Neural progenitor cell (in vitro differentiated cells): Measurements from ENCODE around the gene MAGI2. TPM values are rescaled to one million over a fixed set of nuclear protein-coding genes. Genes with fewer than 3 reads are reported as not detected.
"Not testable (repeated sequence)": the region's sequence is repeated elsewhere in the genome, so short reads cannot be mapped to it uniquely, and the experiment has no call there.

ENCODE experiments used
- DNase-seq: peaks from one replicate; pipeline ENCODE4 v3.0.0-alpha.2; 2016; ENCODE audit warnings: low spot score
- H2AFZ ChIP-seq: fragments of 200-600 bp; sonication (generic); replicated peaks from 2 replicates; pipeline ENCODE4 v1.6.1; 2016; ENCODE audit warnings: antibody characterized with exemption
- H3F3A ChIP-seq: fragments of 200-600 bp; sonication (generic); 2 replicates; pipeline ENCODE4 v1.6.1; 2016; ENCODE audit warnings: antibody characterized with exemption, low read depth
- H3K27ac ChIP-seq: fragments of 200-600 bp; sonication (generic); 2 replicates; pipeline ENCODE4 v1.5.1; 2016; ENCODE audit warnings: mild to moderate bottlenecking
- H3K27me3 ChIP-seq: fragments of 200-600 bp; sonication (generic); 2 replicates; pipeline ENCODE4 v1.6.1; 2016; ENCODE audit warnings: mild to moderate bottlenecking, moderate library complexity
- H3K36me3 ChIP-seq: fragments of 200-600 bp; sonication (generic); 2 replicates; pipeline ENCODE4 v1.5.1; 2016
- H3K4me1 ChIP-seq: fragments of 200-600 bp; sonication (generic); 2 replicates; pipeline ENCODE4 v1.6.1; 2016; ENCODE audit warnings: mixed run types
- H3K4me2 ChIP-seq: fragments of 200-600 bp; sonication (generic); 2 replicates; pipeline ENCODE4 v1.6.1; 2016
- H3K4me3 ChIP-seq: fragments of 200-600 bp; sonication (generic); 2 replicates; pipeline ENCODE4 v1.5.1; 2016
- H3K79me2 ChIP-seq: fragments of 200-600 bp; sonication (generic); 2 replicates; pipeline ENCODE4 v1.6.1; 2016; ENCODE audit warnings: low read depth
- H3K9ac ChIP-seq: fragments of 200-600 bp; sonication (generic); 2 replicates; pipeline ENCODE4 v1.6.1; 2016
- H3K9me3 ChIP-seq: fragments of 200-600 bp; sonication (generic); 2 replicates; pipeline ENCODE4 v1.5.1; 2016; ENCODE audit warnings: low read depth
- H4K20me1 ChIP-seq: fragments of 200-600 bp; sonication (generic); 2 replicates; pipeline ENCODE4 v1.6.1; 2016; ENCODE audit warnings: low read depth
- H3K27ac Mint-ChIP-seq: 3 replicates; pipeline ENCODE4 v1.8.0; 2021; ENCODE audit warnings: mixed read lengths
- H3K27me3 Mint-ChIP-seq: 2 replicates; pipeline ENCODE4 v1.8.0; 2022; ENCODE audit warnings: low read depth, mild to moderate bottlenecking, inconsistent platforms, moderate library complexity, mixed read lengths; ENCODE audit not compliant: insufficient read depth
- H3K36me3 Mint-ChIP-seq: 3 replicates; pipeline ENCODE4 v1.8.0; 2021; ENCODE audit warnings: mixed read lengths
- H3K4me1 Mint-ChIP-seq: 3 replicates; pipeline ENCODE4 v1.8.0; 2021; ENCODE audit warnings: mixed read lengths
- H3K4me3 Mint-ChIP-seq: 3 replicates; pipeline ENCODE4 v1.8.0; 2021; ENCODE audit warnings: mild to moderate bottlenecking, moderate library complexity, mixed read lengths
- H3K9me3 Mint-ChIP-seq: 3 replicates; pipeline ENCODE4 v1.8.0; 2020; ENCODE audit warnings: mixed read lengths
- CTCF ChIP-seq: fragments of 200-600 bp; sonication (generic); IDR thresholded peaks from 2 replicates; pipeline ENCODE4 v1.5.1; 2017; ENCODE audit warnings: antibody characterized with exemption, mild to moderate bottlenecking
- EZH2 ChIP-seq: fragments of 200-600 bp; sonication (generic); IDR thresholded peaks from 2 replicates; pipeline ENCODE4 v1.6.1; 2017; ENCODE audit warnings: antibody characterized with exemption, mild to moderate bottlenecking, moderate library complexity
- EZH2phosphoT487 ChIP-seq: fragments of 200-600 bp; sonication (generic); IDR thresholded peaks from 2 replicates; pipeline ENCODE4 v1.6.1; 2017; ENCODE audit warnings: antibody characterized with exemption
- total RNA-seq: library from RNA; depleted of rRNA; stranded (reverse); fragments of >200 nt; gene quantifications from 2 replicates; pipeline ENCODE4 v1.2.3, GENCODE V29; 2015; ENCODE audit warnings: low replicate concordance

Gene MAGI2
- total RNA-seq, 1 donor from 2014 or later, result 5.8 TPM

- H3K9me3 ChIP-seq, result no peaks in the 10 kb centered on the region
- H3K4me3 ChIP-seq, result no peak overlapping the region
- Mint-ChIP-seq H3K4me1 (peaks cover 21% of the 10 kb centered on the region), H3K4me3 (no peak overlapping the region), H3K36me3 (no peaks in the 10 kb centered on the region), H3K27ac (peak overlapping the region; percentile 11), H3K27me3 (no peaks in the 10 kb centered on the region), H3K9me3 (no peaks in the 10 kb centered on the region)
- no peaks in the 10 kb centered on the region for H3K27me3 ChIP-seq
- H4K20me1 ChIP-seq, result peaks cover 3% of the 10 kb centered on the region
- peak; percentile 53 for TF ChIP-seq EZH2phosphoT487
- no peak for TF ChIP-seq EZH2
- no peak for TF ChIP-seq CTCF
- no peaks in the 10 kb centered on the region for H3K36me3 ChIP-seq
- no peak overlapping the region for H3K9ac ChIP-seq
- H2AFZ ChIP-seq, result no peak overlapping the region
- H3K4me2 ChIP-seq, result peak overlapping the region; percentile 17
- peak; percentile 80 for DNase-seq
- peaks cover 24% of the 10 kb centered on the region for H3K4me1 ChIP-seq
- H3K79me2 ChIP-seq, result no peaks in the 10 kb centered on the region
- H3K27ac ChIP-seq, result no peak overlapping the region
- peaks cover 37% of the 10 kb centered on the region for H3F3A ChIP-seq
Observed at GRCh38 chr7:78578686-78579085, 874.8 kb downstream of the MAGI2 start.

- not testable (repeated sequence) for H3K4me2 ChIP-seq, H3K27me3 Mint-ChIP-seq, H3K27ac Mint-ChIP-seq, H2AFZ ChIP-seq, H3K4me3 Mint-ChIP-seq, H3K9me3 Mint-ChIP-seq, H3K9me3 ChIP-seq, H3K79me2 ChIP-seq, H3K27ac ChIP-seq, H3K36me3 Mint-ChIP-seq, H4K20me1 ChIP-seq, H3K36me3 ChIP-seq, H3K27me3 ChIP-seq, H3K9ac ChIP-seq, H3K4me3 ChIP-seq
- H3K4me1 Mint-ChIP-seq, result peaks cover 21% of the 10 kb centered on the region
- Histone ChIP-seq H3K4me1 (peaks cover 24% of the 10 kb centered on the region), H3F3A (peaks cover 37% of the 10 kb centered on the region)
- DNase-seq, result peak; percentile 6
Observed at GRCh38 chr7:78577174-78577952, 876.1 kb downstream of the MAGI2 start.

GRCh38 chr7:78576236-78576635 lies 877.2 kb downstream of the MAGI2 start:
- peaks cover 3% of the 10 kb centered on the region for H4K20me1 ChIP-seq
- H3K27me3 ChIP-seq, result no peaks in the 10 kb centered on the region
- Mint-ChIP-seq H3K27ac (no peak overlapping the region), H3K27me3 (no peaks in the 10 kb centered on the region), H3K4me3 (no peak overlapping the region), H3K36me3 (no peaks in the 10 kb centered on the region), H3K9me3 (no peaks in the 10 kb centered on the region), H3K4me1 (peaks cover 21% of the 10 kb centered on the region)
- H3K4me1 ChIP-seq, result peaks cover 24% of the 10 kb centered on the region
- TF ChIP-seq EZH2 (no peak), CTCF (peak; percentile 19), EZH2phosphoT487 (no peak)
- H3K4me2 ChIP-seq, result no peak overlapping the region
- H3K9ac ChIP-seq, result no peak overlapping the region
- no peak overlapping the region for H2AFZ ChIP-seq
- H3K36me3 ChIP-seq, result no peaks in the 10 kb centered on the region
- no peak overlapping the region for H3K4me3 ChIP-seq
- H3K79me2 ChIP-seq, result no peaks in the 10 kb centered on the region
- H3K27ac ChIP-seq, result no peak overlapping the region
- H3K9me3 ChIP-seq, result no peaks in the 10 kb centered on the region
- peak; percentile 9 for DNase-seq
- peaks cover 37% of the 10 kb centered on the region for H3F3A ChIP-seq

GRCh38 chr7:78571292-78571691 lies 882.2 kb downstream of the MAGI2 start:
- Histone ChIP-seq H3K4me1 (no peaks in the 10 kb centered on the region), H3K4me3 (no peak overlapping the region), H4K20me1 (no peaks in the 10 kb centered on the region), H3K9ac (no peak overlapping the region), H3K79me2 (no peaks in the 10 kb centered on the region), H3F3A (peaks cover 3% of the 10 kb centered on the region), H3K9me3 (no peaks in the 10 kb centered on the region), H3K27me3 (no peaks in the 10 kb centered on the region), H3K36me3 (no peaks in the 10 kb centered on the region), H2AFZ (no peak overlapping the region), H3K4me2 (no peak overlapping the region), H3K27ac (no peak overlapping the region)
- Mint-ChIP-seq H3K27ac (no peak overlapping the region), H3K9me3 (no peaks in the 10 kb centered on the region), H3K4me3 (no peak overlapping the region), H3K27me3 (no peaks in the 10 kb centered on the region), H3K4me1 (peaks cover 2% of the 10 kb centered on the region), H3K36me3 (no peaks in the 10 kb centered on the region)
- DNase-seq, result no peak
- TF ChIP-seq EZH2 (no peak), EZH2phosphoT487 (no peak), CTCF (no peak)
